GM12878 (cell line): Measurements from ENCODE around the gene POU6F2.

Experiments
- CREB1 ChIP-seq: IDR thresholded peaks from 2 replicates; pipeline ENCODE4 v1.6.1; 2012; ENCODE audit warnings: low read depth, mild to moderate bottlenecking, inconsistent platforms
- CTCF ChIP-seq, 3 experiments: IDR thresholded peaks in 2 of 3; conservative IDR thresholded peaks in 1 of 3; 2 replicates each; pipeline ENCODE4 v1.5.1; 2011; ENCODE audit warnings: low read depth in 3 of 3, low read length in 3 of 3, mild to moderate bottlenecking in 3 of 3, control low read depth in 2 of 3, moderate library complexity in 2 of 3, inconsistent platforms in 1 of 3, mixed read lengths in 1 of 3; ENCODE audit not compliant: control insufficient read depth in 2 of 3, insufficient read depth in 1 of 3; ENCODE audit errors: extremely low read depth in 1 of 3
- EP300 ChIP-seq, 2 experiments: fragments of 150-350 bp in 1 of 2; IDR thresholded peaks; 2 replicates each; pipeline ENCODE4 v1.6.1; 2011 to 2012; ENCODE audit warnings: low read depth in 2 of 2, low read length in 2 of 2, borderline replicate concordance in 1 of 2, improper control_type of control experiment in 1 of 2, inconsistent platforms in 1 of 2; ENCODE audit not compliant: control insufficient read depth in 1 of 2
- ESRRA ChIP-seq: IDR thresholded peaks from 2 replicates; pipeline ENCODE4 v1.6.1; 2012; ENCODE audit warnings: mild to moderate bottlenecking, low read length, improper control_type of control experiment
- EZH2 ChIP-seq: IDR thresholded peaks from 2 replicates; pipeline ENCODE4 v1.6.1; 2012; ENCODE audit warnings: low read depth, mild to moderate bottlenecking, control low read depth, inconsistent platforms, low read length, borderline replicate concordance; ENCODE audit not compliant: control insufficient read depth
- GATAD2B ChIP-seq: fragments of 450-650 bp; conservative IDR thresholded peaks from 2 replicates; pipeline ENCODE4 v1.6.1; 2017; ENCODE audit warnings: low read depth, mild to moderate bottlenecking, moderate library complexity
- MAX ChIP-seq: IDR thresholded peaks from 2 replicates; pipeline ENCODE4 v1.6.1; 2012; ENCODE audit warnings: low read depth, low read length, improper control_type of control experiment
- NKRF ChIP-seq: fragments of 450-650 bp; conservative IDR thresholded peaks from 2 replicates; pipeline ENCODE4 v1.6.1; 2017; ENCODE audit warnings: mild to moderate bottlenecking, moderate library complexity
- RAD21 ChIP-seq: IDR thresholded peaks from 2 replicates; pipeline ENCODE4 v1.6.1; 2011; ENCODE audit warnings: mild to moderate bottlenecking, low read depth, low read length, moderate library complexity; ENCODE audit not compliant: insufficient read depth
- ZNF384 ChIP-seq: IDR thresholded peaks from 2 replicates; pipeline ENCODE4 v1.6.1; 2012; ENCODE audit warnings: low read depth, mild to moderate bottlenecking, low read length, improper control_type of control experiment, borderline replicate concordance

- TF ChIP-seq CREB1 (no peak), EZH2 (no peak), GATAD2B (no peak), NKRF (no peak), EP300 (IDR thresholded peaks at IDR 0.05; ENCODE audit: borderline replicate concordance in 1 of 2, control insufficient read depth in 1 of 2, low read depth in 2 of 2, low read length in 2 of 2) (no peak), RAD21 (no peak), CTCF (IDR thresholded peaks at IDR 0.05 in 2 of 3, conservative IDR thresholded peaks at IDR 0.05 in 1 of 3; ENCODE audit: control insufficient read depth in 2 of 3, extremely low read depth in 1 of 3, insufficient read depth in 1 of 3, low read depth in 3 of 3, low read length in 3 of 3) (no peak), ZNF384 (no peak), ESRRA (no peak), MAX (no peak)
Observed at GRCh38 chr7:39154815-39155214, 177.1 kb downstream of the POU6F2 start.
